KG1 (cell line): Measurements from ENCODE around the gene BEST2.

Source experiments
- DNase-seq: peaks from one replicate; lab custom pipeline; 2025; lab: John Stamatoyannopoulos, UW

BEST2 gene

GRCh38 chr19:12730064-12730463 is 21.5 kb upstream of the BEST2 start:
- DNase-seq, result no peak

- DNase-seq, result no peak
Observed at GRCh38 chr19:12731337-12731736, 20.3 kb upstream of the BEST2 start.

- peak; percentile 33 for DNase-seq
Observed at GRCh38 chr19:12733369-12734214, 18.0 kb upstream of the BEST2 start.

DNA sequence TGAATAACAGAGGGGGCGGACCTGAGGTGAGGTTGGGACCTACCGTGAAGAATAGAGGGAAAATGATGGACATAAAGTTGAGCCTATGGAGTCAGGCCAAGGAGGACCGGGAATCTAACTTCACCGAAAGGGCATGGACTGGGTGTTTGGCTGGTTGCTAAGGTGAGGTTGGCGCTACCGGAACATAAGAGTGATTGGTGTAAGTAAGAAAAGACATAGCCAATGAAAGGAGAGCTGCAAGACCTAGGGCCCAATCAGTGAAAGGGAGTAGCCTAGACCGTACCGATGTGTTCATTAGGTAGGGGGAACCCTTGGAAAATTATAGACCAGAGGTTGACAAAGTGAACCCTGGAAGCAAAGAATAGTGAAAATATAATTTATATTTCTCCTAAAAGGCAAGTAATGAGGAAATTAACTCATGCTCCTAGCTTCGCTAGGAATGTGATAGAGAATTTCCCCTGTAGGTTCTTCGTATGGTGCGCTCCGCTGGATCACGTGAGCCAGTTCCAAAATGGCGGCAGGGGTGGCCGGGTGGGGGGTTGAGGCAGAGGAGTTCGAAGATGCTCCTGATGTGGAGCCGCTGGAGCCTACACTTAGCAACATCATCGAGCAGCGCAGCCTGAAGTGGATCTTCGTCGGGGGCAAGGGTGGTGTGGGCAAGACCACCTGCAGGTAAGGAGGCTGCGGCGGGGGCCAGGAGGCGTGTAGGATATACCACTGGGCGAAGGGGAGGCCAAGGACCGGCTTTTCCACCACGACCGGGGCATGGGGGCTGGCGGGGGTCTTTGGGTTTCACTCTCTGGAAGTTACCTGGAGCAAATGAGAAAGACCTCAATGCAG is 14.4 kb upstream of the BEST2 start, which contains the start of gene GET3:
Gene GET3 (plus strand): TSS at position 503 of the 840 bp plus-strand sequence. CDS start 9 bp downstream, at position 512.
- DNase-seq, result peak; percentile 89

DNA sequence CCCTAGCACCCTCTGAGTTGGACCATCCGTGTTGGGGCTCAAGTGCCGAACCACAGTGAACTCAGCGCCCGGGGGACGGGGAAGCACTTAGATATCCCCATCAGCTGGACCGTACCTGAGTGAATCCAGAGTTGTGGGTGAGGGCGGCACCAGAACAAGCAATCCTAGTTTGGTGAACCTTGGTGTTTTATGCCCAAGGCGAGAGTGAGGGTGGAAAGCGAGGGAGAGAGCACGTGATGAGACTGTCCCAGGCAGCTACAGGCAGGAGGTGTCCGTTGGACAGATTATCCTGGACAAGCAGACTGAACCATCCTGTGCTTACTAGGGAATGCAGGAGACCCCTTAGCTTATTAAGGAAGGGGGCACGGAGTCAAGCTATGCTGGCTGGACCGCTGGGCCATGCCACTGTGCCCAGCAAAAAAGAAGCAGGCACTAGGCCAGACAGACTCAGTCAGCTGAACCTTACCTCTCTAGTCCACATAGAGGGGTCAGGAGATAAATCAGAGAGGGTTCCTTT is 13.7 kb upstream of the BEST2 start:
- DNase-seq, result no peak

GRCh38 chr19:12745166-12745897 is 6.3 kb upstream of the BEST2 start:
- no peak for DNase-seq

DNA sequence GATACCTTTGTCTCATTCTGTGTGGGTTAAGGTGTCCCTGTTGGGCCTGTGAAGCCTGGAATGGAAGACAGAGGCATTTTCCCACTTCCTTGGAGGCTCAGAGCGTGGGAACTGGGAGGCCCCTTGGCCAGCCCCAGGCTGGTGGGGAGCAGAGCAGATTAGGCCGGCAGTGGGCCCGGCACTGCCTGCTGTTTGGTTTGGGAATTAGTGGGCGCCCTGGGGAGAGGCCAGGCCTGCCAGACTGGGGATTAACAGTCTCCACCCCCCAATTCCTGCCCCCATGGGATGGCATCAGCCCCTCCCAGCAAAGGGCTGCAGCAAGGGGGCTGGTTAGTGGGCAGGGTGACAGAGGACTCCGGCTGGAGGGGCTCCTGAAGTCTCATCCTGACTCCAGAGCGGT is 3.1 kb upstream of the BEST2 start:
- DNase-seq, result no peak

- DNase-seq, result no peak
Observed at GRCh38 chr19:12749938-12750521, 1.6 kb upstream of the BEST2 start.

GRCh38 chr19:12750851-12751250 is 740 bp upstream of the BEST2 start:
- DNase-seq, result no peak

DNA sequence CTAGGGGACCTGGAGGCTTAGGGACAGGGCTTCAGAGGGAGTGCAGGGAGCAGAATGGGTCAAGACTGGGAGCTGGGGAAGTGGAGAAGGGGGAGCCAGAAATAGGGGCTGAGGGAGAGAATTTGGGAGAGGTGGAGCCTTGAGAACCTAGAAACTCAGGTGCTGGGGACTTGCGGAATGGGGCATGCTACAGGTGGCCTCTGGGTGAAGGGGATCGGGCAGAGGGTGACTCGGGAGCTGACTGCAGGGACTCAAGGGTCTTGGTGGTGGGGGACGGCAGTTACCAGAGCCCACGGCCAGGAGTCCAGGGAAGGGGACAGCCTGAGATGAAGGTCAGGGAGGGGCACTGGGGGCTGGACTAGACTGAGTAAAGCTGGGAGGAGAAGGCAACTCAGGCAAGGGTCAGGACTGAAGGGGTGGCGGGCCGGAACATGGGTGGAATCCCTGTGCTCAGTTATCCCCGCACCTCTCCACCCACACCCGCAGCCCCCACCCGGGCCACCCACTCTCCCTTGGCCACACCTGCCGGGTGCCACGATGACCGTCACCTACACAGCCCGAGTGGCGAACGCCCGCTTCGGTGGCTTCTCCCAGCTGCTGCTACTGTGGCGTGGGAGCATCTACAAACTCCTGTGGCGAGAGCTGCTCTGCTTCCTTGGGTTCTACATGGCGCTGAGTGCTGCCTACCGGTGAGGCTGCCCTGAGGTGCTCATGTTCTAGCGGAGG is 628 bp downstream of the BEST2 start:
- DNase-seq, result no peak

DNA sequence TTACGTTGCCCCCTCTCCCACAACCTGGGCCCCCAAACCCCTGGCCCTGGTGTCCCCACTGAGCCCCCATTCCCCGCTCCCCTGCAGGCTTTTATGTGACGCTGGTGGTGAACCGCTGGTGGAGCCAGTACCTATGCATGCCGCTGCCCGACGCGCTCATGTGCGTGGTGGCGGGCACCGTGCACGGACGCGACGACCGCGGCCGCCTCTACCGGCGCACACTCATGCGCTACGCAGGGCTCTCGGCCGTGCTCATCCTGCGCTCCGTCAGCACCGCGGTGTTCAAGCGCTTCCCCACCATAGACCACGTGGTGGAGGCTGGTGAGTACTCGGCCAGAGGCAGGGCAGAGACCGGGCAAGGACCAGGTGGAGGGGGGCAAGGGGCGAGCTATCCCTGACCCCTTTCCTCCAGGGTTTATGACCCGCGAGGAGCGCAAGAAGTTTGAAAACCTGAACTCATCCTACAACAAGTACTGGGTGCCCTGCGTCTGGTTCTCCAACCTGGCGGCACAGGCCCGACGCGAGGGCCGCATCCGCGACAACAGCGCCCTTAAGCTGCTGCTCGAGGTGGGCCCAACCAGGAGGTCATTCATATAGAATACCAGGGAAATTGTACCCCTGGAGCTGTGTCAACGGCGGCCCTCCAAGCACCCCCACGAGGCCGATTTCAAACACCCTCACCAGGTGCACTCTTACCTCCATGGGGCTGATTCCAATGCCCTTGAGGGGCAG is 3.0 kb downstream of the BEST2 start:
- no peak for DNase-seq

DNA sequence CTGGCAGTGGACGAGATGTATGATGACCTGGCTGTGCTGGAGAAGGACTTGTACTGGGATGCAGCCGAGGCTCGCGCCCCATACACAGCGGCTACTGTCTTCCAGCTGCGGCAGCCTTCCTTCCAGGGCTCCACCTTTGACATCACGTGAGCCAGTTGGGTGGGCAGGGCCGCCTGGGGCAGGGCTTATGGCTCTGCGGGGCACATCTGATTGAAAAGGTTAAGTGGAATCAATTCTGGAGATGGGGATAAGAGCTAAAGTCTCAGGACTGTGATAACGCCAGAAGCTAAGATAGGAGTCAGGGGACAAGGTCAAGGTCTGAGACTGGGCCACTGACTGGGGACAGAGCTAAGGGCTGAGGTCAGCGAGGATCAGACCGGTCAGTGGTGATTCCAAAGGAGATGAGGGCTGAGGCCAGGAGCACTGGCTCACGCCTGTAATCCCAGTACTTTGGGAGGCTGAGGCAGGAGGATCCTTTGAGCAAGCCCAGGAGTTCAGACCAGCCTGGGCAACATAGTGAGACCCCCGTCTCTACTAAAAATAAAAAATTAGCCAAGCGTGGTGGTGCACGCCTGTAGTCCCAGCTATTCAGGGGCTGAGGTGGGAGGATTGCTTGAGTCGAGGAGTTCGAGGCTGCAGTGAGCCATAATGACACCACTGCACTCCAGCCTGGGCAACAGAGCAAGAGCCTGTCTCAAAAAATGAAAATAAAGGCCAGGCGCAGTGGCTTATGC is 4.7 kb downstream of the BEST2 start:
- DNase-seq, result no peak

DNA sequence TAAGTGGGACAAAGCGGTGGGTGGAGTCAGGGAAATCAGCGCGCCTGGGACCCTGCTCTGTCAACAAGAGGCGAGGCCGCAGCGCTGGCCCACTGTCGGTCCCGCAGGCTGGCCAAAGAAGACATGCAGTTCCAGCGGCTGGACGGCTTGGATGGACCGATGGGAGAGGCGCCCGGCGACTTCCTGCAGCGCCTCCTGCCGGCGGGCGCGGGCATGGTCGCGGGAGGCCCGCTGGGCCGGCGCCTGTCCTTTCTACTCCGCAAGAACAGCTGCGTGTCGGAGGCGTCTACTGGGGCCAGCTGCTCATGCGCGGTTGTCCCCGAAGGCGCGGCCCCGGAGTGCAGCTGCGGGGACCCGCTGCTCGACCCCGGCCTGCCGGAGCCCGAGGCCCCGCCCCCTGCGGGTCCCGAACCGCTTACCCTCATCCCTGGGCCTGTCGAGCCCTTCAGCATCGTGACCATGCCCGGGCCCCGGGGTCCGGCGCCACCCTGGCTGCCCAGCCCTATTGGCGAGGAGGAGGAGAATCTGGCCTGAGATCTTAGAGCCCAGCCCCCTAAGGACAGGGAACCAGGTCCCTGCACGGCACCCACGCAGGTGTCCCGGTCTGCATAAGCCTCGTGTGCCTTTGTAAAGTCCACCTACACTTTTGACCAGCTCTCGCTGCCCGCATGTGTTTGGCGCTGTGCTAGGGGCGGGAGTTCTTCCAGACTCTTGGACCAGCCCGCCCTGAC is 6.1 kb downstream of the BEST2 start:
- peak; percentile 12 for DNase-seq

- no peak for DNase-seq
Observed at GRCh38 chr19:12759686-12760085, 8.1 kb downstream of the BEST2 start.

DNA sequence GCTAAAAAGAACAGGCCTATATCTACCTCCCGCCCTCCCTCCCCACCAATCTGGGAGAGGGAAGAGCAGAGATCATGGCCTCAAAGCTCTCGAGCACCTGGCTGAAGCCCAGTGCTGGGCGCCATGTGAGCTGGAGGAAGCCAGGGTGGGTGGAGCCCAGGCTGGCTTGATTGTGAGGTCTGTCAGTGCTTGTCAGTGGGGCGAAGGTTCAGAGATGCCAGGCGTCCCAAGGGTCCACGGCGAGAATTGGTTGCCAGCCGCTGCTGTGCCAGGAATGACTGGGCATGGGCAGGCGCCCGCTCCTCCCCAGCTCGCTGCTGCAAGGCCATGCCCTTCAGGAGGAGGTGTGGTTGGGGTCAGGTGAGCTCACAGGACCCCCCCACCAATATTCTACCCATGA is 11.5 kb downstream of the BEST2 start:
- DNase-seq, result no peak

- DNase-seq, result no peak
Observed at GRCh38 chr19:12764698-12765097, 13.1 kb downstream of the BEST2 start.

DNA sequence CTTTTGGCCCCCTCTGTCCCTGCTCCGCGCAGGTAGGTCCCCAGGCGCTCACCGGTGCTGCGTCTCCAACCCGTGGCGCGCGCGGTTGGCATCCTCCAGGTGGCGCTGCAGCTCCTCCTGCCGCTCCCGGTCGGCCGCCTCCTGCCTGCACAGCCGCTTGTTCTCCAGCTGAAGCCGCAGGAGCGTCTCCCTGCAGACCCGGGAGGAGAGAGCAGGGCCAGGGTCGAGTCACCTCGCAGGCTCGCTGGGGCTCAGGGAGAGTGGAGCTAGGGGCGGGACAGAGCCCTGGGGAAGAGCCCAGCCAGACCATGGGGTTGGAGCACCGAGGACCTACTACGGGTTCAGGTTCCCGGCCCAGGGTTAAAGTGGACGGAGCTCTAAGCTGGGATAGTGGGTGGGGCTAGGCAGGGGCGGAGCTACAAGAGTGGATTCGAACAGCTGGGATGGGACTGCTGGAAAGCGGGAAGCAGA is 14.5 kb downstream of the BEST2 start:
- DNase-seq, result peak; percentile 42

DNA sequence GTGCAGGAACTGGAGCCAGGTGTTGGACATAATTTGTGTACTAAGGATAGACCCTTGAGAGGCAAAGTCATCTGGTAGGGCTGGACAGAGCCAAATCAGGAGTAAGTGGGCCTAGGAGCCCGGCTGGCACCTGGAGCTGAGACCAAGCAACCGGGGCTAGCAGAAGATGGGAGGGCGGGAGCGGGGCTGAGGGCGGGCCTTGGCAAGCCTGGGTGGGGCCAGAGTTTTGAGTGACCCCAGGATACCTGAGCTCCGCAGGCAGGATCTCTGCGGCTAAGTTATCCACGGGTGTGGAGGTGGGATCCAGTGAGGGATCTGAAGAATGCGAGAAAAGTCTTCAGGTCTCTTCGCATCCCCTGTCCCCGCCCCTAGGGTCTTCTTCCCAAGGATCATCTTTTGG is 15.6 kb downstream of the BEST2 start:
- no peak for DNase-seq

- DNase-seq, result no peak
Observed at GRCh38 chr19:12767666-12768065, 16.1 kb downstream of the BEST2 start.
